ENCODE measurements around the gene NR3C2.
A peak's percentile ranks its signal among the peaks of the same experiment; 100 is the strongest.

NR3C2 gene

DNA sequence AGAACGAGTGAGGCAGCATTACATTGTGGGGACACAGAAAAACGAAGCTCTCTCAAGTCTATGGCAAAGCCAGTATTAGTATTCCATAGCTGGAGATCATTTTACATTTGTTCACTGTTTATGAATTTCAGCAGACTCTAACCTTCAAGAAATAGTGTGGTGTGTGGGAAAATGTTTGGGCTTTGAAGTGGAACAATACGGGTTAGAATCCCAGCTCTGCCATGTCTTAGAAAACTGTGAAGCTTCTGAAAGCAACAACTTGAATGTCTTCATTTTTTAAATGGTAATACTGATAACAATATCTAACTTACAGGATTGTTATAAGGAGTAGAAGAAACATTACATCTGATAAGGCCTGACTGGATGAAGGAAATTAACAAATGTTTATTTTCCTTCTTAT lies 217.7 kb downstream of the NR3C2 start:
- H3K9ac ChIP-seq (ENCODE audit: low read length), result no peak overlapping the region
- H2BK12ac ChIP-seq (ENCODE audit: low read length), result no peak overlapping the region
- H2BK120ac ChIP-seq (ENCODE audit: insufficient read depth, low read length, poor library complexity), result no peak overlapping the region
- H3K4me1 ChIP-seq (ENCODE audit: control insufficient read depth in 1 of 2, insufficient read depth in 2 of 2, low read length in 2 of 2), result no peaks in the 10 kb centered on the region
- no peak overlapping the region for H3K4ac ChIP-seq (ENCODE audit: low read depth, low read length)
- no CpG with 5 or more reads among the region's 3 CpGs for WGBS (ENCODE audit: extremely low coverage, insufficient coverage, insufficient read length)
- H4K12ac ChIP-seq (ENCODE audit: low read depth, low read length), result no peak overlapping the region
- no peaks in the 10 kb centered on the region for H3K27me3 ChIP-seq (ENCODE audit: insufficient read depth, low read length)
- no peak overlapping the region for H2BK5ac ChIP-seq (ENCODE audit: low read depth, low read length, poor library complexity)
- no peak overlapping the region for H4K8ac ChIP-seq (ENCODE audit: low read depth, low read length)
- DNase-seq, result peak; percentile 51 to 88
- H2AFZ ChIP-seq (ENCODE audit: insufficient read depth, low read length, poor library complexity), result no peak overlapping the region
- no peak overlapping the region for H3K4me2 ChIP-seq (ENCODE audit: low read length)
- no peak overlapping the region for H3K18ac ChIP-seq (ENCODE audit: low read length)
- no peak overlapping the region for H2AK5ac ChIP-seq (ENCODE audit: low read length)
- no peak overlapping the region for H3K23ac ChIP-seq (ENCODE audit: low read length)
- no peak overlapping the region for H4K91ac ChIP-seq (ENCODE audit: low read depth, low read length)
- H3K4me3 ChIP-seq (ENCODE audit: low read depth, low read length), result no peak overlapping the region
- no peak overlapping the region for H3K27ac ChIP-seq (ENCODE audit: low read depth, low read length)
- H3K14ac ChIP-seq (ENCODE audit: low read length), result no peak overlapping the region
- no peaks in the 10 kb centered on the region for H3K36me3 ChIP-seq (ENCODE audit: control insufficient read depth in 1 of 2, insufficient read depth in 2 of 2, low read length in 2 of 2)
- H3K79me1 ChIP-seq (ENCODE audit: low read length), result no peaks in the 10 kb centered on the region
- no peaks in the 10 kb centered on the region for H3K79me2 ChIP-seq (ENCODE audit: control insufficient read depth, insufficient read depth, low read length, poor library complexity)
- no peaks in the 10 kb centered on the region for H3K9me3 ChIP-seq (ENCODE audit: insufficient read depth, low read depth, low read length)

DNA sequence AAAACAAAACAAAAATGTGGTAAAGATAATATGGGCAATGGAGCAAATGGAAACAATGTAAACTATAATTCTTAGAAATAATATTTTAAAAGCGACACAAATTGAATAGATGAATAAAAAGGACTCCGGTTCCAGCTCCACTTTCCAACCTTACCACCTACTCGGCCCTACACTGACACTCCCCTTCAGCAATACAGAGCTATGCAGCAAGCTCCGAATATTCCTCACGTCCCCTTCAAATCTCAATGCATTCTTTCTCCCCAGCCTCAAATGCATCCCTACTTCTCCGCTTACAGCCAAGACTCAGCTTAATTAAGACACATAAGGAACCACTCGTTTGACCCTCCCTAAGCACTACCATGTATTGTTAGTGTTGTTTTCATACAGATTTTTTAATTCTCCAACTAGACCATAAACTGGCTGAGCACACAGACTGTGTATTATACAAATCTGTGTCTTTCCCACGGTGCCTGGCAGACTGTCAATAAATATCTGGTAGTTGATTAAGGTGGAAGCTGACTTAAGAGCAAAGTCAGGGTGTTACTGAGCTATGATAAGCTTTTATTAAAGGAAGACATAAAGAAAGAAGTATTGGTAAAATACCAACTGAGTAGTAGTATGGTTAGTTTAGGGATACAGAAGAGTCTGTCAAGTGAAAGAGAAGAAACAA lies 219.1 kb downstream of the NR3C2 start:
- Histone ChIP-seq H3K23ac (ENCODE audit: low read length) (no peak overlapping the region), H2BK5ac (ENCODE audit: low read depth, low read length, poor library complexity) (no peak overlapping the region), H2BK12ac (ENCODE audit: low read length) (no peak overlapping the region), H3K18ac (ENCODE audit: low read length) (no peak overlapping the region), H3K9ac (ENCODE audit: low read length) (no peak overlapping the region), H3K14ac (ENCODE audit: low read length) (no peak overlapping the region), H3K79me1 (ENCODE audit: low read length) (no peaks in the 10 kb centered on the region), H3K27ac (ENCODE audit: low read depth, low read length) (no peak overlapping the region), H4K91ac (ENCODE audit: low read depth, low read length) (no peak overlapping the region), H3K9me3 (ENCODE audit: insufficient read depth, low read depth, low read length) (no peaks in the 10 kb centered on the region), H4K8ac (ENCODE audit: low read depth, low read length) (no peak overlapping the region), H3K27me3 (ENCODE audit: insufficient read depth, low read length) (no peaks in the 10 kb centered on the region), H3K36me3 (ENCODE audit: control insufficient read depth in 1 of 2, insufficient read depth in 2 of 2, low read length in 2 of 2) (no peaks in the 10 kb centered on the region), H3K4ac (ENCODE audit: low read depth, low read length) (no peak overlapping the region), H2AFZ (ENCODE audit: insufficient read depth, low read length, poor library complexity) (no peak overlapping the region), H4K12ac (ENCODE audit: low read depth, low read length) (no peak overlapping the region), H3K4me1 (ENCODE audit: control insufficient read depth in 1 of 2, insufficient read depth in 2 of 2, low read length in 2 of 2) (no peaks in the 10 kb centered on the region), H3K4me3 (ENCODE audit: low read depth, low read length) (no peak overlapping the region), H3K79me2 (ENCODE audit: control insufficient read depth, insufficient read depth, low read length, poor library complexity) (no peaks in the 10 kb centered on the region), H3K4me2 (ENCODE audit: low read length) (no peak overlapping the region), H2AK5ac (ENCODE audit: low read length) (no peak overlapping the region), H2BK120ac (ENCODE audit: insufficient read depth, low read length, poor library complexity) (no peak overlapping the region)
- WGBS (ENCODE audit: extremely low coverage, insufficient coverage, insufficient read length), result no CpG with 5 or more reads among the region's 8 CpGs
- no peak for DNase-seq

DNA sequence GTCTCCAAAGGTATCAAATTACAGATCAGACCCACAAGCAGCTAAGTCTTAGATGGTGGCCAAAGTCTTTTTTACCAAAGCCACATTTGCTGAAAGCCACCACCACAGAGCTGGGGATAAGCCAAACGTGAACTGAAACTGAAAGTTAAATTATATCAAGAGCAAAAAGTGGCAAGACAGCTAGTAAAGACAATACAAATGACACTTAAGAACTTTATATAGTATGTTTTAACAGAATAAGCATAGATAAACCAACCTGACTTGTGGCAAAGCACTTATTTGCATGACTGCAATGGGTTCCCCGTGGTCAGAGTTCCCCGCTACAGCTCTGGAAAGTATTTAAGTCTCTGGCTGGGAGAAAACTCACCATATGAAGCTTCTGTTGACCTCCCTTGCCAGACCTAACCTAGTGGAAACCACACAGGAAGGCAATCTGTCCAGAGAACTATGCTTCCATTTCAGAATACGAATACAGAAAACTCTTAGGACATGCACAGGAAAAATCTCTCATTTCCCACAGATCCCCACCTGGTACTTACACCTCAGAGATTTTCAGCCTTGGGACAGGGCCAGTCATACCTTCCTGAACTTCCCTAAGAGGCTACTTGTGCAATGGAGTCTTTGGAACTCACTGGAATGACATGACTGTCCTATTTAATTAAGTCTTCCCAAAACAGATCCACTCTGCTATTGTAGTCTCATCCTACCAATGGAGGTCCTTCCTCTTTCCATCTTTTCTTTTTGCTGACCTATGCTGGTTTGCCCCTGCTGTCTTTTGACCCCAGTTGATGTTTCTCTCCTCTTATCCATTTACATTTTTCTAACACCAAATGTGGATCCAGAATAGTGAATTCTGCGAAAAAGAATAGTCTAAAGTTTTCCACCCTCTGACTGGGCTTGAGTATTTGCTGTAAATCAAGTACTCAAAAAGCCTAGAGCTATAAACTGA lies 225.1 kb downstream of the NR3C2 start:
- Histone ChIP-seq H3K9me3 (ENCODE audit: insufficient read depth, low read depth, low read length) (no peaks in the 10 kb centered on the region), H2BK12ac (ENCODE audit: low read length) (no peak overlapping the region), H3K4ac (ENCODE audit: low read depth, low read length) (no peak overlapping the region), H2BK120ac (ENCODE audit: insufficient read depth, low read length, poor library complexity) (no peak overlapping the region), H2BK5ac (ENCODE audit: low read depth, low read length, poor library complexity) (no peak overlapping the region), H2AFZ (ENCODE audit: insufficient read depth, low read length, poor library complexity) (no peak overlapping the region), H3K18ac (ENCODE audit: low read length) (no peak overlapping the region), H3K36me3 (ENCODE audit: control insufficient read depth in 1 of 2, insufficient read depth in 2 of 2, low read length in 2 of 2) (no peaks in the 10 kb centered on the region), H3K4me2 (ENCODE audit: low read length) (no peak overlapping the region), H3K23ac (ENCODE audit: low read length) (no peak overlapping the region), H3K79me1 (ENCODE audit: low read length) (no peaks in the 10 kb centered on the region), H3K27ac (ENCODE audit: low read depth, low read length) (no peak overlapping the region), H3K4me1 (ENCODE audit: control insufficient read depth in 1 of 2, insufficient read depth in 2 of 2, low read length in 2 of 2) (no peaks in the 10 kb centered on the region), H3K27me3 (ENCODE audit: insufficient read depth, low read length) (no peaks in the 10 kb centered on the region), H4K8ac (ENCODE audit: low read depth, low read length) (no peak overlapping the region), H4K91ac (ENCODE audit: low read depth, low read length) (no peak overlapping the region), H3K9ac (ENCODE audit: low read length) (no peak overlapping the region), H3K4me3 (ENCODE audit: low read depth, low read length) (no peak overlapping the region), H3K79me2 (ENCODE audit: control insufficient read depth, insufficient read depth, low read length, poor library complexity) (no peaks in the 10 kb centered on the region), H3K14ac (ENCODE audit: low read length) (no peak overlapping the region), H2AK5ac (ENCODE audit: low read length) (no peak overlapping the region), H4K12ac (ENCODE audit: low read depth, low read length) (no peak overlapping the region)
- no peak for DNase-seq
- no CpG with 5 or more reads among the region's 5 CpGs for WGBS (ENCODE audit: extremely low coverage, insufficient coverage, insufficient read length)

DNA sequence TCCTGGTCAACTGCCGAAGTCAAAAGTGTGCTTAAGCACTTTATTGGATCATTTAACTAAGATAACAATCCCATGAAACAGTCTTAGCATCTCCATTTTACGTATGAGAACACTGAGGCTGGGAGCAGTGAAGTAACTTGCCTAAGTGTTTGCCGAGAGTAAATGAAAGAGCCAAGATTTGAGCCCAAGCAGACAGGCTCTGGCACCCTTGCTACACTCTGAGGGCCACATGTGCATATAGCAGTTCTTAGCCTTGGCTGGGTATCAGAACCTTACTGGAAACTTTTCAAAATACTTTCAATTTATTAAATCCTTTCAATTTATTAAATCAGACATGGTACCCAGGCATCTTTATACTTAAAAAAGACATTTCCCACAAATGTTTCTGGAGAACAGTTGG lies 225.9 kb downstream of the NR3C2 start:
- DNase-seq, result no peak
- H3K9ac ChIP-seq (ENCODE audit: low read length), result no peak overlapping the region
- H2AFZ ChIP-seq (ENCODE audit: insufficient read depth, low read length, poor library complexity), result no peak overlapping the region
- H3K9me3 ChIP-seq (ENCODE audit: insufficient read depth, low read depth, low read length), result no peaks in the 10 kb centered on the region
- H2BK5ac ChIP-seq (ENCODE audit: low read depth, low read length, poor library complexity), result no peak overlapping the region
- H3K79me1 ChIP-seq (ENCODE audit: low read length), result no peaks in the 10 kb centered on the region
- no peak overlapping the region for H3K23ac ChIP-seq (ENCODE audit: low read length)
- no peak overlapping the region for H3K4me2 ChIP-seq (ENCODE audit: low read length)
- H4K91ac ChIP-seq (ENCODE audit: low read depth, low read length), result no peak overlapping the region
- peaks cover 0 to 2% of the 10 kb centered on the region in 2 experiments for H3K4me1 ChIP-seq (ENCODE audit: control insufficient read depth in 1 of 2, insufficient read depth in 2 of 2, low read length in 2 of 2)
- H3K27ac ChIP-seq (ENCODE audit: low read depth, low read length), result no peak overlapping the region
- H2BK12ac ChIP-seq (ENCODE audit: low read length), result no peak overlapping the region
- H3K79me2 ChIP-seq (ENCODE audit: control insufficient read depth, insufficient read depth, low read length, poor library complexity), result no peaks in the 10 kb centered on the region
- H3K36me3 ChIP-seq (ENCODE audit: control insufficient read depth in 1 of 2, insufficient read depth in 2 of 2, low read length in 2 of 2), result no peaks in the 10 kb centered on the region
- H3K27me3 ChIP-seq (ENCODE audit: insufficient read depth, low read length), result no peaks in the 10 kb centered on the region
- no peak overlapping the region for H4K8ac ChIP-seq (ENCODE audit: low read depth, low read length)
- H3K4ac ChIP-seq (ENCODE audit: low read depth, low read length), result no peak overlapping the region
- no peak overlapping the region for H2BK120ac ChIP-seq (ENCODE audit: insufficient read depth, low read length, poor library complexity)
- H3K4me3 ChIP-seq (ENCODE audit: low read depth, low read length), result no peak overlapping the region
- no peak overlapping the region for H3K14ac ChIP-seq (ENCODE audit: low read length)
- WGBS (ENCODE audit: extremely low coverage, insufficient coverage, insufficient read length), result no CpG with 5 or more reads among the region's 3 CpGs
- no peak overlapping the region for H2AK5ac ChIP-seq (ENCODE audit: low read length)
- no peak overlapping the region for H4K12ac ChIP-seq (ENCODE audit: low read depth, low read length)
- no peak overlapping the region for H3K18ac ChIP-seq (ENCODE audit: low read length)
